GM12878 (cell line): ENCODE results near the gene HLA-DRB1. TPM values are rescaled to one million over a fixed set of nuclear protein-coding genes. Genes with fewer than 3 reads are reported as not detected.

Experiments used
- BCLAF1 ChIP-seq: fragments of 450-650 bp; IDR thresholded peaks from 2 replicates; pipeline ENCODE4 v1.6.1; 2017; ENCODE audit warnings: antibody characterized with exemption, mild to moderate bottlenecking, moderate library complexity
- CEBPB ChIP-seq, 2 experiments: fragments of 150-350 bp in 1 of 2; IDR thresholded peaks; 2 replicates each; pipeline ENCODE4 v1.6.1; 2012 to 2014; ENCODE audit warnings: low read depth in 2 of 2, low read length in 2 of 2, borderline replicate concordance in 1 of 2, inconsistent platforms in 1 of 2
- CTCF ChIP-seq, 3 experiments: IDR thresholded peaks in 2 of 3; conservative IDR thresholded peaks in 1 of 3; 2 replicates each; pipeline ENCODE4 v1.5.1; 2011; ENCODE audit warnings: low read depth in 3 of 3, low read length in 3 of 3, mild to moderate bottlenecking in 3 of 3, control low read depth in 2 of 3, moderate library complexity in 2 of 3, inconsistent platforms in 1 of 3, mixed read lengths in 1 of 3; ENCODE audit not compliant: control insufficient read depth in 2 of 3, insufficient read depth in 1 of 3; ENCODE audit errors: extremely low read depth in 1 of 3
- E2F8 ChIP-seq: fragments of 450-650 bp; IDR thresholded peaks from 2 replicates; pipeline ENCODE4 v1.6.1; 2018; ENCODE audit warnings: mild to moderate bottlenecking, low read depth, moderate library complexity; ENCODE audit not compliant: partially characterized antibody
- FOXK2 ChIP-seq: fragments of 450-650 bp; IDR thresholded peaks from 2 replicates; pipeline ENCODE4 v1.6.1; 2017; ENCODE audit warnings: mild to moderate bottlenecking, moderate library complexity
- GATAD2B ChIP-seq: fragments of 450-650 bp; conservative IDR thresholded peaks from 2 replicates; pipeline ENCODE4 v1.6.1; 2017; ENCODE audit warnings: low read depth, mild to moderate bottlenecking, moderate library complexity
- POU2F2 ChIP-seq: IDR thresholded peaks from 3 replicates; pipeline ENCODE4 v1.6.1; 2011; ENCODE audit warnings: low read depth, mild to moderate bottlenecking, low read length, borderline replicate concordance
- RBBP5 ChIP-seq: fragments of 200-600 bp; sonication (generic); conservative IDR thresholded peaks from 2 replicates; pipeline ENCODE4 v1.6.1; 2016
- SP1 ChIP-seq: IDR thresholded peaks from one replicate; pipeline ENCODE4 v1.6.1; 2011; ENCODE audit warnings: low read depth, low read length
- SPI1 ChIP-seq: IDR thresholded peaks from 2 replicates; pipeline ENCODE4 v1.6.1; 2011; ENCODE audit warnings: low read depth, mild to moderate bottlenecking, low read length, moderate library complexity, borderline replicate concordance; ENCODE audit not compliant: insufficient read depth
- TBL1XR1 ChIP-seq: IDR thresholded peaks from 2 replicates; pipeline ENCODE4 v1.6.1; 2012; ENCODE audit warnings: low read depth, low read length, improper control_type of control experiment
- USF1 ChIP-seq: IDR thresholded peaks from 2 replicates; pipeline ENCODE4 v1.6.1; 2011; ENCODE audit warnings: borderline replicate concordance, low read depth, mild to moderate bottlenecking, moderate library complexity, mixed read lengths, low read length; ENCODE audit not compliant: insufficient read depth; ENCODE audit errors: extremely low read length
- ZNF687 ChIP-seq: fragments of 450-650 bp; IDR thresholded peaks from 2 replicates; pipeline ENCODE4 v1.6.1; 2017; ENCODE audit warnings: mild to moderate bottlenecking, moderate library complexity
- polyA plus RNA-seq, 11 experiments: library from polyadenylated mRNA; depleted of rRNA in 4 of 11; unstranded in 6 of 11; stranded (reverse) in 5 of 11; fragments of >200 nt; fragmentation: Nextera tagmentation in 4 of 11; fragmentation: Illumina TruSeq in 1 of 11; extraction: Ambion mirVana in 4 of 11; extraction: Trizol in 1 of 11; gene quantifications; 1 replicate in 1 of 11; 2 replicates in 10 of 11; pipeline versions ENCODE4 v1.2.1 to v1.2.3, GENCODE V29; 2011 to 2016; ENCODE audit warnings: inconsistent platforms in 2 of 11, missing spikeins in 2 of 11, low read depth in 1 of 11
- total RNA-seq, 4 experiments: library from RNA; depleted of rRNA in 3 of 4; stranded (reverse); fragments of >200 nt in 3 of 4; fragmentation: Illumina TruSeq in 1 of 4; extraction: Trizol in 1 of 4; gene quantifications; 2 replicates each; pipeline versions ENCODE4 v1.2.1 to v1.2.3, GENCODE V29; 2013 to 2021

HLA-DRB1 gene
- total and polyA plus RNA-seq, 10 of the 15 experiments (the other 5 are each of a cell fraction or from before 2014, with no cell fraction given): 312 to 1,082 (median 604) TPM

GRCh38 chr6:32622545-32623401 lies 33.1 kb upstream of the HLA-DRB1 start (continued):
- TF ChIP-seq CEBPB (IDR thresholded peaks at IDR 0.05; ENCODE audit: borderline replicate concordance in 1 of 2, low read depth in 2 of 2, low read length in 2 of 2) (peak in 1 of 2 experiments; percentile 70; a peak in 1 of 4 replicates), SP1 (peak; percentile 38), SPI1 (peak; percentile 67), E2F8 (no peak), ZNF687 (peak; percentile 87), POU2F2 (peak; percentile 96), CTCF (IDR thresholded peaks at IDR 0.05 in 2 of 3, conservative IDR thresholded peaks at IDR 0.05 in 1 of 3; ENCODE audit: control insufficient read depth in 2 of 3, extremely low read depth in 1 of 3, insufficient read depth in 1 of 3, low read depth in 3 of 3, low read length in 3 of 3) (peak; percentile 33 to 49 (median 48); a peak in 5 of 6 replicates), FOXK2 (no peak), USF1 (no peak), GATAD2B (no peak), BCLAF1 (no peak), RBBP5 (no peak; the same call in 1 of the 2 replicates), TBL1XR1 (peak; percentile 59)
